IPS-18a (cell line): ENCODE data around the gene LDLRAD2.
"Not testable (repeated sequence)": the region's sequence is repeated elsewhere in the genome, so short reads cannot be mapped to it uniquely, and the experiment has no call there.

Source experiments
- H3K27ac ChIP-seq: one replicate; pipeline ENCODE4 v1.5.1; 2013; ENCODE audit warnings: low read length
- H3K27me3 ChIP-seq: one replicate; pipeline ENCODE4 v1.6.1; 2013; ENCODE audit warnings: mild to moderate bottlenecking, low read length; ENCODE audit not compliant: control insufficient read depth, insufficient read depth
- H3K36me3 ChIP-seq: one replicate; pipeline ENCODE4 v1.6.1; 2013; ENCODE audit warnings: low read depth, low read length; ENCODE audit not compliant: control insufficient read depth
- H3K4me1 ChIP-seq: one replicate; pipeline ENCODE4 v1.6.1; 2013; ENCODE audit warnings: low read depth, low read length; ENCODE audit not compliant: control insufficient read depth
- H3K4me3 ChIP-seq: one replicate; pipeline ENCODE4 v1.5.1; 2013; ENCODE audit warnings: low read length
- H3K9ac ChIP-seq: one replicate; pipeline ENCODE4 v1.6.1; 2013; ENCODE audit warnings: mild to moderate bottlenecking, low read length, moderate library complexity
- H3K9me3 ChIP-seq: one replicate; pipeline ENCODE4 v1.6.1; 2013; ENCODE audit warnings: low read depth, low read length; ENCODE audit not compliant: control insufficient read depth

The LDLRAD2 gene

DNA sequence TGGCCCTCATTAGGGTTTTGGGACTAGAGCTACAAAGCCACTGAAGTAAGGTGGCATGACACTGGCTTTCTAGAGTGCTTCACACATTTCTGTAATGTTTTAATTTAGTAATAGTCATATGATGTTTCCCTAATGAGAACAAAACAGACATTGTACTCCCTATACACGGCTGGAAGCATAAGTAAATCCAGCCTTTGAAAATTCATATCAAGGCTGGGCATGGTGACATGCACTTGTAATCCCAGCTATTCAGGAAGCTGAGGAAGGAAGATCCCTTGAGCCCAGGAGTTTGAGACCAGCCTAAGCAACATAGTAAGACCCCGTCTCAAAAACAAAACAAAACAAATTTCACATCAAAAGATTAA, 36.5 kb upstream of the LDLRAD2 start:
- Histone ChIP-seq H3K4me3 (no peak overlapping the region), H3K36me3 (no peaks in the 10 kb centered on the region), H3K9ac (no peak overlapping the region), H3K27ac (no peak overlapping the region), H3K9me3 (no peaks in the 10 kb centered on the region), H3K27me3 (no peaks in the 10 kb centered on the region), H3K4me1 (no peaks in the 10 kb centered on the region)

DNA sequence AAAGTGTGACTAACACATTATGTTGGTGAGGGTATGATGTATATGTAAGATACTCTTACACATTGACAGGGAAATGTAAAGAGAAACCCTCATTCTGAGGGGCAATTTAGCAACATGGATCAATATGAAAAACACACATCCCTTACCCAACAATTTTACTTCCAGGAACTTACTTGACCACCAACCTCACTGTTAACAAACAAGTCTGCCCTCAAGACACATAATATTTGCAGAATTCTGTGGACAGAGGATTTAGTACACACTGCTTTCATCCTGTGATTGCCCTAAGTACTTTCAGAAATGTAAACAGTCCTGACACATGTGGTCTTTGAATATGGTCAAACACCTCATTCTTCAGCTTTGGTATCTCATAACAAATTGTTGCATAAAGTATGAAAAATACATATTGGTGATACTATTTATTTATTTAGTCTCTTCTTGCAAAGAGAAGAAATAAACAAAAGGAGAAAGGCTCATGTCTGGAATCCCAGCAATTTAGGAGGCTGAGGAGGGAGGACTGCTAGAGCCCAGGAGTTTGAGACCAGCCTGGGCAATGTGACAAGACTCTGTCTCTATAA, 36.0 kb upstream of the LDLRAD2 start:
- Histone ChIP-seq H3K4me3 (no peak overlapping the region), H3K9me3 (no peaks in the 10 kb centered on the region), H3K9ac (no peak overlapping the region), H3K27ac (no peak overlapping the region), H3K4me1 (no peaks in the 10 kb centered on the region), H3K36me3 (no peaks in the 10 kb centered on the region), H3K27me3 (no peaks in the 10 kb centered on the region)

DNA sequence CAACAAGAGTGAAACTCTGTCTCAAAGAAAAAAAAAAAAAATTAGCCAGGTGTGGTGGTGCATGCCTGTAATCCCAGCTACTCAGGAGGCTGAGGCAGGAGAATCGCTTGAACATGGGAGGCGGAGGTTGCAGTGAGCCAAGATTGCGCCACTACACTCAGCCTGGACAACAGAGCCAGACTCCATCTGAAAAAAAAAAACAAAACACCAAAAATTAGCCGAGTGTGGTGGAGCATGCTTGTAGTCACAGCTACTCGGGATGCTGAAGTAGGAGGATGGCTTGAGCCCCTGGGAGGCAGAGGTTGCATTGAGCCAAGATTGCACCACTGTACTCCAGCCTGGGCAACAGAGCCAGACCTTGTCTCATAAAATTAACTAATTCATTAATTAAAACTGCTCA, 35.1 kb upstream of the LDLRAD2 start:
- not testable (repeated sequence) for H3K36me3 ChIP-seq, H3K4me3 ChIP-seq, H3K27ac ChIP-seq, H3K9ac ChIP-seq, H3K27me3 ChIP-seq, H3K9me3 ChIP-seq, H3K4me1 ChIP-seq

DNA sequence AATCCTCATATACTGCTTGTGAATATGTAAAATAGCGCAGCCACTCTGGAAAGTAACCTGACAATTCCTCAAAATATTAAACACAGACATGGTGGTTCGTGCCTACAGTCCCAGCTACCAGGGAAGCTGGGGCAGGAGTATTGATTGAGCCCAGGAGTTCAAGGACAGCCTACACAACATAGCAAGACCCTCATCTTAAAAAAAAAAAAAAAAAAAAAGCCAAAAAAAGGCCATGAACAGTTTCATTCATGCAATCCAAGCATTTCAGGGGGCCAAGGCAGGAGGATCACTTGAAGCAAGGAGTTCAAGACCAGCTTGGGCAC, 33.7 kb upstream of the LDLRAD2 start:
- no peaks in the 10 kb centered on the region for H3K4me1 ChIP-seq
- H3K4me3 ChIP-seq: no peak overlapping the region
- no peak overlapping the region for H3K9ac ChIP-seq

DNA sequence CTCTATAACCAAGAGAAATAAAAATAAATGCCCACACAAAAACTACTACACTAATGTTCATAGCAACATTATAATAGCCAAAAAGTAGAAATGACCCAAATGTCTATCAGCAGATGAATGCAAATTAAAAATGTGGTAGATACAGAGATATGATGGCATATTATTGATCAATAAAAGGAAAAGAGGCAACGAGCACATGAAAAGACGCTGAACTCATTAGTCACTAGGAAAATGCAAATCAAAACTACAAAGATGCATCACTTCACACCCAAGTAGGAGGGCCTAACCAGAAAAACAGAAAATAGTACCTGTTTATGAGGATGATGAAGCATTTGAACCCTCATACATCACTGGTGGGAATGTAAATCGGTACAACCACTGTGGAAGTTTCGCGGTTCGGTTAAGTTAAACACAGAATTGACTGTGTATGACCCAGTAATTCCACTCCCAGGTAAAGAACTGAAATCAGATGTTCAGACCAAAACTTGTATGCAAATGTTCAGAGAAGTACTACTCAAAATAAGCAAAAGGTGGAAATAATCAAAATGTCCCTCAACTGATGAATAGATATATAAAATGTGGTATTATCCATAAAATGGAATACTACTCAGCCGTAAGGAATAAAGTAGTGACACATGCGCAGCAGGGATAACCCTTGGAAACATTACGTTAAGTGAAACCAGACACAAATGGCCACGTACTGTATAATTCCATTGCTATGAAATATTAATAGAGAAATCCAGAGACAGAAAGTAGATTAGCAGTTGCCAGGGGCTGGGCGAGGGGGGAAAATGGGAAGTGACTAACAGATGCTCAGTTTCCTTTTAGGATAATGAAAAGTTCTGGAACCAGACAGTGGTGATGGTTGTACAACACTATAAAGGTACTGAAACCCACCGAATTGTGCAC, 32.2 kb upstream of the LDLRAD2 start:
- H3K27ac ChIP-seq: no peak overlapping the region
- H3K9ac ChIP-seq: no peak overlapping the region

More for the DNA sequence above, 33.7 kb upstream of the LDLRAD2 start:
- Histone ChIP-seq H3K27me3 (no peaks in the 10 kb centered on the region), H3K27ac (no peak overlapping the region), H3K36me3 (no peaks in the 10 kb centered on the region), H3K9me3 (no peaks in the 10 kb centered on the region)

DNA sequence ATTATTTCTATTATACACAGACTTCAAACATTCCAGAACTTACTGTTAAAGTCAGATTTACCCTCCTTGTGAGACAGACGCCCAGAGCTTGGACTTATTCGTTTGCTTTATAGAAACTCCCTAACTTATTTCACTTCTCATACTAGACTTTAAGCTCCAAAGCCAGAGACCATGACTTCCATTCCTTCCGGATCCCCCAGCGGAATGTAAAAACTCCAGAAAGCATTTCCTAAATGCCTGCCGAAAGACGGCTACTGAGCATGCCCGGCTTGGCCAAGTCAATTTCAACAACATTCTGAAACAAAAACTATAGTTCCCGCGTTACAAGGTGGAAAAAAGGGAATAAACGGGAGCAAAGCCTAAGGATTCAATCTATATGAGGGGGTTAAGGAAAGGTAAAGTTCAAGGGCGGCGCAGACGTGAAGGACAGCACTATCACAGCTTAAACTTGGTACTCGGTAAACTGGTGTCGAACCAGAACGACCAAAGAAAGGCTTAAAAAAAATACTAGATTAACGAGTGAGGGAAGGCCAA, 30.2 kb upstream of the LDLRAD2 start:
- H3K4me1 ChIP-seq: no peaks in the 10 kb centered on the region
- H3K4me3 ChIP-seq: peak overlapping the region; percentile 93
- no peaks in the 10 kb centered on the region for H3K27me3 ChIP-seq
- no peaks in the 10 kb centered on the region for H3K36me3 ChIP-seq
- H3K9me3 ChIP-seq: no peaks in the 10 kb centered on the region
- peak overlapping the region; percentile 35 for H3K27ac ChIP-seq
- peak overlapping the region; percentile 80 for H3K9ac ChIP-seq

More for the DNA sequence above, 32.2 kb upstream of the LDLRAD2 start:
- Histone ChIP-seq H3K4me3 (no peak overlapping the region), H3K4me1 (no peaks in the 10 kb centered on the region), H3K27me3 (no peaks in the 10 kb centered on the region), H3K9me3 (no peaks in the 10 kb centered on the region), H3K36me3 (no peaks in the 10 kb centered on the region)

DNA sequence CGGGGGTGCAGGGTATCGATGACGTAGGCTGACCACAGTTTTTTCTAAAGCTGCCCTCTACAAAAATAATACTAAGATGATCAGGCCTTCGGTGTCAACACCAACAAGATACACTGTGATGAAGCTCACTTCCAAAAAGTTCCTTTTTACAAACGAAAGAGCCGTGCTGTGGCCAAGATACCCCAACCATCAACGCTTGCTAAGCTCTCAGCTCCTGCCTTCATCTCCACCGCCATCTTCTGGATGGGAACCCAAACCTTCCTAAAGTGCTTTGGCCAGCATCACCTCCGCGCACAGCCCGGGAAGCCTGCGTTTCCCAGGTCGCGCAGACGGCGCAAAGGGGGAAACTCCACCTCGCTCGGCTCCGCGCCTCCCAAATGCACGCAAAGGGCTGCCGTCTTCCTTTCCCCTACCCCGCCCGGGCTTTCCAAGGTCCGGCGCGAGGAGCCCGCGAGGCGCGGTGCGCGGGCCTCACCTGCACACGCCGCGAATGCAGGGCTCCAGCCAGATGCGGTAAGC, 29.7 kb upstream of the LDLRAD2 start:
- Histone ChIP-seq H3K36me3 (no peaks in the 10 kb centered on the region), H3K9me3 (no peaks in the 10 kb centered on the region), H3K27ac (peak overlapping the region; percentile 57), H3K27me3 (no peaks in the 10 kb centered on the region), H3K4me3 (peak overlapping the region; percentile 93), H3K9ac (peak overlapping the region; percentile 80), H3K4me1 (no peaks in the 10 kb centered on the region)

DNA sequence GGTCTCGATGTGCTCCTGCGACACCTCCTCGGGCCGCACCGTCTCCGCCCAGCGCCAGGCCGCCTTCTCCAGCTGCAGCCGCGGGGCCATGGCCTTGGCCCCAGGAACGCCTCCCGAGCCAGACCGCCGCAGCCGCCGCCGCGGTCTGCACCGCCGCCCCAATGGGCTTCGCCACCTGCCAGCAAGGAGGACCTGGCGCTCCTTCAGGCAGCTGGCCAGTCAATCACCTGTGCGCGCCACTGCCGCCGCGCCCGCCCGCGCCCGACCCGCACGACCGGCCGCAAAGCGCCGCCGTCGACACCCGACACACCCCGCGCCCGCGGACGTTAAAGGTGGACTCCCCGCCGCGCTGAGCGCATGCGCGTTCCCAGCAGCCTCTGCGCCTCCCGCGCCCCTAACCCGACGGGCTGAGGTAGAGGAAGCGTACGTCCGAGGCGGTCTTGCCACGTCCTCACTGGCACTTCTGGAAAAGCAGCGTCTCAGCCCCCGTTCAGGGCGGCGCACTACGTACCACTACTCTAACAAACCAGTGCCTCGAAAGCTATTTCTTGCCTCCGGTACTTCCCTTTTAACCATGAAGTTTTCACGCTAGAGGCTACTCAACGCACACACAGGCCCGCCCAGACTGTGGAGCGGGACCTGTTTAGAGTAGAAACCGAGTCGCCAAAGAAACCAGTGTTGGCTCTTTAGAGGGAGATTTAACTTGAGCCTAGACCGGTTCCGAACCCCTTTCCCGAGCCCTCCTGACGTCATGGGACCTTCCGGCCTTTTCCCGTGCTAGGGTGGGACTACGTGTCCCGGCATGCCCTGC, 29.0 kb upstream of the LDLRAD2 start, which contains the start of gene USP48:
USP48 (minus strand) TSS at position 282 of the 811 bp plus-strand sequence; CDS start at position 90, 192 bp downstream.
- peak within 1 kb of the TSS; percentile 97 for H3K9ac ChIP-seq
- no peaks in the 10 kb centered on the region for H3K4me1 ChIP-seq

DNA sequence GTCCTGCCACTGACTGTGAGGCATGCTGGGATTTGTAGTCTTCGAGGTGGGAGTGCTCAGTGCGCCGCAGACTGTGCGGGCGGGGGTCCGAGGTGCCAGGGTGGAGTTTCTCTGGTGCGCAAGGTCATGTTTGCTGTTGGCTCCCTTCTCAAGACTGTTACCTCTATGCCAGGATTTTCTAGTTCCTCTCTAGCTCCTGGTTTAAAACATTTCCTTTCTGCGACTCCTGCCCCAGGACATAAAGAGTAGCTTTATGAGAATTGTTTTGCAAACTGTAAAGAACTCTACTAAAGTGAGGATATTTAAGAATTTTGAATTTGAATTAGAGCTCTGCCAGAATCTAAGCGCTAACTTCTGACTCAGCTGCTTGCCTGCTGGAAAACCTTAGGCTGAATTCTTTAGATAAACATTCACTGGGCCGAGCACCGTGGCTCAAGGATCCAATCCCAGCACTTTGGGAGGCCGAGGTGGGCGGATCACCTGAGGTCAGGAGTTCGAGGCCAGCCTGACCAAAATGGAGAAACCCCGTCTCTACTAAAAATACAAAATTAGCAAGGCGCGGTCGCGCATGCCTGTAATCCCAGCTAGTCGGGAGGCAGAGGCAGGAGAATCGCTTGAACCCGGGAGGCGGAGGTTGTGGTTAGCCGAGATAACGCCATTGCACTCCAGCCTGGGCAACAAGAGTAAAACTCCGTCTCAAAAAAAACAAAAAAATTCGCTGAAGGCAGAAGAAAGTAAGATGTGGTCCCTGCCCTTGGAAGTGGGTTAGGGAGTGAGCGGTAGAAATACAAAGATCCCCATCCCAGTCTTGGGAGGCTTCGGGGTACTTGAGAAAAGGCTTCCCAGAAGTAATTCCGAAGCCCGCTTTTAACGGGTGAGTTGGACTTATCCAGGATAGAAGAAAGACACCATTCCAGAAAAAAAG, 28.1 kb upstream of the LDLRAD2 start:
- H3K4me3 ChIP-seq: peak overlapping the region; percentile 93
- no peaks in the 10 kb centered on the region for H3K27me3 ChIP-seq
- no peaks in the 10 kb centered on the region for H3K36me3 ChIP-seq
- peak overlapping the region; percentile 98 for H3K27ac ChIP-seq
- peak overlapping the region; percentile 97 for H3K9ac ChIP-seq
- H3K4me1 ChIP-seq: no peaks in the 10 kb centered on the region
- no peaks in the 10 kb centered on the region for H3K9me3 ChIP-seq

More for the DNA sequence above, 29.0 kb upstream of the LDLRAD2 start, which contains the start of gene USP48:
- Histone ChIP-seq H3K27ac (peak within 1 kb of the TSS; percentile 98), H3K4me3 (peak within 1 kb of the TSS; percentile 93), H3K36me3 (no peaks in the 10 kb centered on the region), H3K27me3 (no peaks in the 10 kb centered on the region), H3K9me3 (no peaks in the 10 kb centered on the region)

DNA sequence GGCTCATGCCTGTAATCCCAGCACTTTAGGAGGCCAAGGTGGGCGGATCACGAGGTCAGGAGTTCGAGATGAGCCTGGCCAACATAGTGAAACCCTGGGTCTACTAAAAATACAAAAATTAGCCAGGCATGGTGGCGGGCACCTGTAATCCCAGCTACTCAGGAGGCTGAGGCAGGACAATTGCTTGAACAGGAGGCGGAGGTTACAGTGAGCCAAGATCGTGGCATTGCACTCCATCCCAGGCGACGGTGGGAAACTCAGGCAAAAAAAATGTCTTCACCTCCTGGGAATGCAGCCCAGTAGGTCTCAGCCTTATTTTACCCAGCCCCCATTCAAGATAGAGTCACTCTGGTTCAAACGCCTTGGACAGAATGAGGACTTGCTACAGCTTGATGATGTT, 26.3 kb upstream of the LDLRAD2 start:
- H3K4me3 ChIP-seq, H3K9ac ChIP-seq, H3K27me3 ChIP-seq, H3K4me1 ChIP-seq, H3K9me3 ChIP-seq, H3K27ac ChIP-seq, H3K36me3 ChIP-seq: not testable (repeated sequence)
